Neuron (in vitro differentiated cells): ENCODE data around the gene ELK4.

Experiments
- H2AFZ ChIP-seq: one replicate; pipeline ENCODE4 v1.6.1; 2013; ENCODE audit warnings: low read depth, mild to moderate bottlenecking, inconsistent platforms, low read length, moderate library complexity
- H3K27me3 ChIP-seq: one replicate; pipeline ENCODE4 v1.6.1; 2013; ENCODE audit warnings: low read length; ENCODE audit not compliant: insufficient read depth
- H3K36me3 ChIP-seq: one replicate; pipeline ENCODE4 v1.6.1; 2013; ENCODE audit warnings: low read length; ENCODE audit not compliant: insufficient read depth
- H3K4me1 ChIP-seq: one replicate; pipeline ENCODE4 v1.6.1; 2013; ENCODE audit warnings: low read length; ENCODE audit not compliant: insufficient read depth
- H3K4me3 ChIP-seq: 2 replicates; pipeline ENCODE4 v1.5.1; 2013; ENCODE audit warnings: mild to moderate bottlenecking, low read length, moderate library complexity
- H3K9me3 ChIP-seq: one replicate; pipeline ENCODE4 v1.6.1; 2013; ENCODE audit warnings: low read length

Gene ELK4

GRCh38 chr1:205563927-205564441 lies 67.8 kb downstream of the ELK4 start:
- H3K4me1 ChIP-seq = peaks cover 1% of the 10 kb centered on the region
- H3K27me3 ChIP-seq = peaks cover 36% of the 10 kb centered on the region
- peaks cover 3% of the 10 kb centered on the region for H3K9me3 ChIP-seq
- H3K4me3 ChIP-seq = no peak overlapping the region
- no peak overlapping the region for H2AFZ ChIP-seq
- H3K36me3 ChIP-seq = no peaks in the 10 kb centered on the region

GRCh38 chr1:205561501-205562203 lies 70.2 kb downstream of the ELK4 start:
- Histone ChIP-seq H3K4me3 (no peak overlapping the region), H2AFZ (no peak overlapping the region), H3K27me3 (peaks cover 14% of the 10 kb centered on the region), H3K36me3 (no peaks in the 10 kb centered on the region), H3K9me3 (peaks cover 3% of the 10 kb centered on the region), H3K4me1 (no peaks in the 10 kb centered on the region)
